HG03520 (cell line): ENCODE data around the gene PERM1.
"Not testable (repeated sequence)": the region's sequence is repeated elsewhere in the genome, so short reads cannot be mapped to it uniquely, and the experiment has no call there.

ENCODE experiments used
- ATAC-seq: cut with Tn5 transposase; IDR thresholded peaks from one replicate; pipeline ENCODE4 v1.9.1; 2021; ENCODE audit warnings: mild to moderate bottlenecking, moderate library complexity; ENCODE audit not compliant: unreplicated experiment

PERM1 gene

DNA sequence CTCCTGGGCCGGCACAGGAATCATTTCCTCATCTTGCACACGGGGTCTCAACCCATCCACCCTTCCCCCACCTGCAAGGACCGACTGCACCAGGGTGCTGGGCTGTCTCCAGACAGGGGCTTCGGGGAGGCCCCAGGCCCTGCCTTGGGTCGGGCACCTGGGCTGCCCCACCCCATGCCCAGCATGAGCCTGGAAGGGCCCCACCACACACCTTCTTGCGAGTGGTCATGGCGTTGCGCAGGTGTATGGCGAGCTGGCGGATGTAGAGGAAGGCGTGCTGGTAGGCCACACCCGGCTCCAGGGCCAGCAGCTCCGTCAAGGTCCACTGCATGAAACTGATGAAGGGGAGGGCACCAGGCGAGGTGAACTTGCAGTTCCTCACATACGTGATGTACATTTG is 29.7 kb downstream of the PERM1 start:
- ATAC-seq = no peak

DNA sequence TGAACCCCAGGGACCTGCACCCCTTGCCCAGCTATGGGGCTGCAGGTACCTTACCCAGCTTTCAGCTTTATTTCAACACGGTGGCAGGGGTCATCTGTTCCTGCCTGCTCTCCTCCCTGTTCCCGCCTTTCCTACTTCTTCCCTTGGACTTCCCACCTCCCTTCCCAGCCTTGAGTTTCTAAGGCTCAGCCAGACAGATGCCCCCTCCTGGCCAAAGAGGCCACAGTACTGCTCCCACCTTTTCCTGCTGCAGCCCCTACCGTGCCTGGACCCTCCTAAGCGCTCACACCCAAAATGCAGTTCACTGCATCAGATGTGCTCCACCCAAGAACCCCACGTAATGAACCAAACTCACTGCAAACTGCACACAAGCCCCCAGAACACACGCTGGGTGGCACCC is 30.5 kb downstream of the PERM1 start:
- ATAC-seq = no peak

DNA sequence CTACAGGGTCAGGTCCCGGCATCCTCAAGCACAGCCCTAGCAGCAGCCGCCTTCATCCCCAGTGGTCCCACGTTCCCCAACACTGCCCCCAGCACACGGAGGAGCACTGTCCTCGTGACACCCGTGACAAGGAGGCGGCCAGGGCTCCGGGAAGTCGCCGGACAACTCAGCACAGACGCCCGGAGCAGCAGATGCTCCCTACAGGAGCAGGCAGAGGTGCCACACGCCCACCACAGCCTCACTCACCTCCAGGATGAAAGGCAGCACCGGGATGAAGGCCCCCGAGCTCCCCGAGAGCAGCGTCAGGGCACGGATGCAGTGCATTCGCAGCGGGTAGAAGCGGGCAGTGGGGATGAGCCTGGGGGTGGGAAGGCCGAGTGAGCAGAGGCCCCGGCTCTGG is 31.0 kb downstream of the PERM1 start:
- ATAC-seq = no peak

DNA sequence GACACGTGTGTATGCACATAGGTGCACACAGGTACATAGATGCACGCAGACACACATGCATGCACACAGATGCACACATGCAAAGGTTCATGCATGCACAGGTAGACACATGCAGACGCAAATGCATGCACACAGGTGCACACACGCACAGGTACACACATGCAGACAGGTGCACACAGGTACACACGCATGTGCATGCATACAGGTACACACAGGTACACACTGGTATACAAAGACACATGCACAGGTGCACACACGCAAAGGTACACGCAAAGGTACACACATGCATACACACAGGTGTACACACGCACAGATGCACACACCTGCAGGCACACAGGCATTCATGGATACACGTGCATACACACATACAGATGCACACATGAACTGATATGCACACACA is 31.6 kb downstream of the PERM1 start:
- no peak for ATAC-seq

DNA sequence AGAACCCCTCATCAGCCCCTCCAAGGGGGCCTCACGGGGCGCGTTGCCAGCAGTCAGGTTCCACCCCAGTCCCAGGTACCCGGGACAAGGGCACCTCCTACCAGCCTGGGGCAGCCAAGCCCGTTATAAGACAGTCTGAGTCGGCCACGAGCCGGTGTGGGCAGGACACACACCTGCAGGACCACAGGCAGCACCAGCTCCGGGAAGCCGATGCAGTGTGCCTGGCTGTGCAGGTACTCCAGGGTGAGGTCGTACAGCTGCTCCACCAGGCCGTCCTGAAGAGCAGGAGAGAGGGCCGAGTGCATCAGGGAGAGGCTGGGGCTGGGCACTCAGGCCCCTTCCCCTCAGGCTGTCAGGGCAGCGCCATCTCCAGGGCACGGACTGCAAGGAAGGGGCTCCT is 33.9 kb downstream of the PERM1 start:
- no peak for ATAC-seq

GRCh38 chr1:946811-947210 is 35.1 kb downstream of the PERM1 start:
- ATAC-seq = not testable (repeated sequence)

DNA sequence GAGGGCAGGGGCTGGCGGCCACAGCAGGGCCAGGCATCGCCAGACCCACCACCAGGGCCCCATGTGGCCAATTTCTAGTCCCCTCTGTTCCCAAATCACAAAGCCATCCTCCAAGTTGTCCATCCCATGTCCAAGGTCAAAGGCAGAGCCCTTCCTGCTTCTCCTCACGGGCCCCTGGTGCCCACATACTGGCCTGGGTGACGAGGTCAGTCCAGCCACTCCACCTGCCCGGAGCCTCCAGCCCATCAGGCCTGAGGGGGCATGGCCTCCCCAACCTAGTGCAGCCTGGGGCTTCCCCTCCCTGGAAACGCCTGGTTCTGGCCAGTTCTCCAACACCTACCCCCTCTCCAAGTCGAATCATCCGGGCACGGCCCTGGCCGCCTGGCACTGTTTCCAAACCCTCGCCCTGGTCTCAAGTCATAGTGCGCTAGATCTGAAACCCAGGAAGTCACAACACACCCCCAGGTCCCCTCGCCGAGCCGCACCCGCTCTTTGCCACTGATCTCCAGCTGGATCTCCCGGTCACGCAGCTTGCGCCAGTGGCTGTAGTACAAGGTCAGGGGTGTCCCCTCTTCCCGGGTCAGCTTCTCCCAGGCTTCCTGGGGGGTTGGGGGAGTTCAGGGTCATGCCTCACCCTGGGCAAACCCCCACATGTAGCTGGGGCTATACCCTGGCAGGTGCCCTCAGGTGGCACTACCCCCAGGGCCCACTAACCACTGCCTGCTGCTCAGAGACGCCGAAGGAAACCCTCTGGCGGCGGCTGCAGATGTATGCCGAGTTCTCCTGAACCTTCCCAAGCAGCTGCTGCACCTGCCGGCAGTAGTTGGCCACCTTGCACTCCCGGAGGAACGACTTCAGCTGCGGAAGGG is 36.0 kb downstream of the PERM1 start:
- no peak for ATAC-seq

DNA sequence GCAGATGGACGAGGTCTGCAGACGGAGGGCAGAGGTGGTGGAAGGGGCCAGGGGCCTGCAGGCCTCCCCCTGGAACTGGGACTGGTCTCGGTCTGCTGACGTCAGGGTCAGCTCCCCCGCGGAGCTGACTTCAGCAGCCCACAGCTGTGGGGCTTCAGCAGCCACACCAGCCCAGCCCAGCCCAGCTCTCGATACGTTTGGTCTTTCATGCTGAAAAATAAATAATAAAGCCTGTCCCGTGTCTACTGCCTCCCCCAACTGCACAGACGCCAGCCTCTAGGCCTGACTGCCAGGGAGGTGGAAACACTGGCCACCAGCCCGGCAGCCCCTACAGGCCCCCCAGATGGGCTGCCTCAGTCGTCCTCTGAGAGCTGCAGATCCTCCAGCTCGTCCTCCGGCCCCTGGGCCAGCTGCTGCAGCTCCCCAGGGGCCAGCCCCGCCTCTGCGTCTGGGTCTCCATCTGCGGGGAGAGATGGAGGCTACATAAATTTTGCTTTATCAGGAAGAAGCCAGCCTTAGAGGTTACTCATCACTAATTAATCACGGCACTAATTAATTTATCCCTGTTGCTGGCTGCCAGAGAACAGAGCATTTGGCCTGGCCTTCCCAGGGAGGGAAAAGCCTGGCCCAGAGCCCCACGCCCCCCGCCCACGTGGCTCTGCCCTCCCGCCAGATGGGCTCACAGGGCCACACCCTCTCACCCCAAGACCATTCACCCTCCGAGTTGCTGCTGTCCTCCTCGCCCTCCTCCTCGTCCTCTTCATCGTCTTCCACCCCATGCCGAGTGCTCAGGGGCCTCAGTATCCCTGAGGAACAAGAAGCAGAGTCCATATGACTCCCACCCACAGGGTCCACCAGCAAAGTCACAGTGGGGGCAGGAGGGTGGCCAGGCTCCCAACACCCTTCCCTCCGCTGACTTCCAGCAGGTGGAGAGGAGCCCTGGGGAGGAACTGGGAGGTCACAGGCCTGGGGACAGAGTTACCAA is 37.3 kb downstream of the PERM1 start:
- ATAC-seq = no peak

DNA sequence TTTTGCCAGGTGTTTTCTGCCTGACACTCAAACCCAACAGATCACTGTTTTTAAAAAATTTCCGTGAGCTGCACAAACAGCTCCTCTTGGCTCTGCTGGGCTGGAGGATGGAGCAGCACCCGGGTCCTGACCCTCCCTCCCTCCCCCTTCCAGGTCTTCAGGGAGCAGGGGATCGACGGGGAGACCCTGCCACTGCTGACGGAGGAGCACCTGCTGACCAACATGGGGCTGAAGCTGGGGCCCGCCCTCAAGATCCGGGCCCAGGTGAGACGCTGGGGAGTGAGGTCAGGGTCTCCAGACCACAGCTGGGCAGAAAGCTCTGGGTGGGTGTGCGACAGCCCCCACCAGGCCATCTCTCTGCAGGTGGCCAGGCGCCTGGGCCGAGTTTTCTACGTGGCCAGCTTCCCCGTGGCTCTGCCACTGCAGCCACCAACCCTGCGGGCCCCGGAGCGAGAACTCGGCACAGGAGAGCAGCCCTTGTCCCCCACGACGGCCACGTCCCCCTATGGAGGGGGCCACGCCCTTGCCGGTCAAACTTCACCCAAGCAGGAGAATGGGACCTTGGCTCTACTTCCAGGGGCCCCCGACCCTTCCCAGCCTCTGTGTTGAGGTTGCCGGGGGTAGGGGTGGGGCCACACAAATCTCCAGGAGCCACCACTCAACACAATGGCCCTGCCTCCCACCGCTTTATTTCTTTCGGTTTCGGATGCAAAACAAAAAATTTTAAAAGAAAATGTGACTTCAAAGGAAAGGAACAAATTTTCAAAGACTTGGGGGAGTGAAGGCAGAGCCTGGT is 38.1 kb downstream of the PERM1 start:
- no peak for ATAC-seq

- no peak for ATAC-seq
These were observed 38.9 kb downstream of the PERM1 start for GRCh38 chr1:942864-943533.

GRCh38 chr1:942411-942821 is 39.5 kb downstream of the PERM1 start:
- ATAC-seq = no peak

GRCh38 chr1:941588-942383 is 40.1 kb downstream of the PERM1 start:
- ATAC-seq = no peak

DNA sequence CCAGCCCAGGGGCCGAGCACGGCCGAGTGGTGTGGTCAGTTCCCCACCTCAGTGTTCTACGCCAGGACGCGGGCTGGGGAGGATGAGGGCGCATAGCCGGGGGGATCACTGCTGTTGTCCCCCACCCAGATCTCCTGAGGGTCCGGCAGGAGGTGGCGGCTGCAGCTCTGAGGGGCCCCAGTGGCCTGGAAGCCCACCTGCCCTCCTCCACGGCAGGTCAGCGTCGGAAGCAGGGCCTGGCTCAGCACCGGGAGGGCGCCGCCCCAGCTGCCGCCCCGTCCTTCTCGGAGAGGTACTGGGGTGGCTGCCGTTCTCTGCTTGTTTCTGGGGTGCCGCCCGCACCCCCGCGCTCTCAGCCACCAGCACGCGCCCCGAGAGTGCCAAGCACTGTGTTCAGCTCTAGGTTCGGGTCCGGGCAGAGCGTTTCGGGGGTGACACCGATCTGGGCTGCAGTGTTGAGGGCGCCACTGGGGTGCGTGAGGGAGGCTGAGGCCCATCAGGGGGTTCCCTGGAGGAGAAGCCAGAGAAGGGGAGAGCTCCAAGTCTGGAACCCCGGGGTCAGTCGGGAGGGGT is 40.8 kb downstream of the PERM1 start:
- ATAC-seq = no peak

GRCh38 chr1:940107-941014 is 41.5 kb downstream of the PERM1 start:
- ATAC-seq = no peak

DNA sequence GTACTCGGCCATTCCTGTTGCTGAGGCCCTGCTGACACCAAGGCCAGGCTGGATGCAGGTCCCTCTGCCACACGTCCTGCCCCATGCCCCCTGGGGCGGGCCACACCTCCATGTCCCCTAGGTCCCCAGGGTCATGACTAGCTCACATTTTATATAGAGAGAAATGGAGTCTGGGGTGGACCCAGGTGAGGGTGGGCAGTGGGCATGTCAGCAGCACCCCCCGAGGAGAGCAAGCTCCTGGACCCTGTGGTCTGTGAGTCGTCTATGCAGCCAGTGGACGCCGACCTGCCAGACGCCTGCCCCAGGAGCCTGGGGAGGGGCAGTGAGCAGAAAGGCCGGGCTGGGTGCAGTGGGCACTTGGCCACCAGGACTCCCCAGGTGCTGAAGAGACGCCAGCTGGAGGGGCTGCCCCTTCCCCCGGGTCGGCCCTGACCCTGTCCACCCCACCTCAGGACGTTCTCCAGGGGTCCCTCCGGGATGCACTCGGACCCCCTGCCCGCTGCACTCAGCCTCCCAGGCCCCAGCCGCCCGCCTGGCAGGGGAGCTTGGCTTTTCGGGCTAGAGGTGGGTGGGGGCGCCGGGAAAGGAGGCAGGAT is 42.3 kb downstream of the PERM1 start:
- ATAC-seq = no peak

DNA sequence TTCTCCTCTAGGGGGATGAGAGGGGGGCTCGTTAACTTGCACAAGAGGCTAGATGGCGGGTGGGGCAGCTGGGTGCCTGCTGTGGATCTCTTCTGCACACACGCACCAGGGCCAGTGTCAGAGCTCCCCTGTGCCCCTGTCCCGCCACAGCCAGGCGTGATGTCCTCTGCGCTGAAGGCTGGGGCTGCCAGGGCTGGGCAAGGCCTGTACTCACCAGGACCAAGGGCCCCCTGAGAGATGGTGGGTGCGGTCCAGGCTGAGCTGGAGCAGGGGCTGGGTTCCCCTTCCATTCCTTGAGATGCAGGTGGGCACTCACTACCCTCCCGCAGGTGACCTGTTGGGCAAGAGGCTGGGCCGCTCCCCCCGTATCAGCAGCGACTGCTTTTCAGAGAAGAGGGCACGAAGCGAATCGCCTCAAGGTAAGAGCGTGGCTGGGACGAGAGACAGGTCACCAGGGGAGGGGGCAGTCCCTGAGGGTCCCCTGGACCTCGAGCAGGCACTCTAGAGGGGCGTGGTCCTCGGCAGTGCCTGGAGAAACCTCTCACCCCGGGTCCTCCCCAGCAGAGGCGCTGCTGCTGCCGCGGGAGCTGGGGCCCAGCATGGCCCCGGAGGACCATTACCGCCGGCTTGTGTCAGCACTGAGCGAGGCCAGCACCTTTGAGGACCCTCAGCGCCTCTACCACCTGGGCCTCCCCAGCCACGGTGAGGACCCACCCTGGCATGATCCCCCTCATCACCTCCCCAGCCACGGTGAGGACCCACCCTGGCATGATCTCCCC is 43.0 kb downstream of the PERM1 start:
- no peak for ATAC-seq

- no peak for ATAC-seq
These were observed 43.7 kb downstream of the PERM1 start for GRCh38 chr1:938088-938683.
